Stimulated activated CD4-positive, alpha-beta T cell treated with anti-CD3 and anti-CD28 coated beads, Interleukin-12 subunit alpha, Interleukin-12 subunit beta, amount 100 ng/mL, for 48 hours (primary cell): Measurements from ENCODE around the gene OAS1.

Source experiments
- DNase-seq, 3 donors: peaks; one replicate each; pipeline ENCODE4 v3.0.0-alpha.2; 2020; ENCODE audit warnings: low read depth in 2 of 3, low spot score in 1 of 3

OAS1 gene

DNA sequence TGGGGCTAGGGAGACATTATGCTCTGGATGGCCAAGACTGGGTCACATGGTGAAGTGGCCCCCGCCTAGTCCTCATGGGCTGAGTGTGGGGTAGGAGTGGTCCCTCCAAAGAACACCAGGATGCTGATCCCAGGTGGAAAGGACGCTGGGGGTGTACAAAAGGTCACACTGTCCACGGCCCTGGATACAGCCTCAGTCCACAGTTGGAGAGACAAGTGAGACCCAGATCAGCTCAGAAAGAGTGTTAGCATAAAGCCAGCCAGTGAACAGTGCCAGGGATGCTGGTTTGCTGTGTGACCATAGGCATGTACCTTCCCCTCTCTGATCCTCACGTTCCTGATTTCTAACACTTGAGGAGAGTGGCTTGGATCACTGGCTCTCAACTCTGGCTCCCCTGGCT is 58.2 kb downstream of the OAS1 start:
- DNase-seq, result no peak

- DNase-seq, result no peak
Observed at GRCh38 chr12:112965643-112966042, 58.9 kb downstream of the OAS1 start.

DNA sequence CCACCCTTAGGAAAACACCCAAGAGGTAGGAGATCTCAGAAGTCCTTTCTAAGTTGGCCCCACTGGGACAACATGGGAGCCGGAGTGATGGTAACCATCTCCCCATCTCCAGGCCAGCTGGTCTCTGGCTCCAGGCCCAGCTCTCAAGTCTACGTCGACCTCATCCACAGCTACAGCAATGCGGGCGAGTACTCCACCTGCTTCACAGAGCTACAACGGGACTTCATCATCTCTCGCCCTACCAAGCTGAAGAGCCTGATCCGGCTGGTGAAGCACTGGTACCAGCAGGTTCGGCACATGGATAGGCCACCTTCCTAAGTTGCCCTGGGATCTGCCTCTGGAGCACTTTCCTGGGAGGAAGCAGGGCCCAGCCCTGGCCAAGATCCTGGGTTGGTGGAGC is 60.5 kb downstream of the OAS1 start:
- no peak for DNase-seq

- no peak for DNase-seq
Observed at GRCh38 chr12:112967858-112968257, 61.1 kb downstream of the OAS1 start.
